Neural cell (in vitro differentiated cells): ENCODE measurements around the gene AKAP6. TPM values are rescaled to one million over a fixed set of nuclear protein-coding genes. Genes with fewer than 3 reads are reported as not detected.

Experiments used
- H2AFZ ChIP-seq: fragments of 200-600, 300-800 bp; sonication (generic), shearing (Covaris generic); 2 replicates; pipeline ENCODE4 v1.6.0; 2014; ENCODE audit warnings: low read depth, mild to moderate bottlenecking, antibody characterized with exemption, low read length, moderate library complexity
- H3F3A ChIP-seq: fragments of 200-600 bp; shearing (Covaris generic); 2 replicates; pipeline ENCODE4 v1.6.1; 2016; ENCODE audit warnings: mild to moderate bottlenecking, moderate library complexity, mixed read lengths, antibody characterized with exemption, low read length; ENCODE audit not compliant: insufficient read depth, poor library complexity, severe bottlenecking
- H3K27ac ChIP-seq: fragments of 200-600, 300-800 bp; sonication (generic), shearing (Covaris generic); 2 replicates; pipeline ENCODE4 v1.5.1; 2014; ENCODE audit warnings: mild to moderate bottlenecking, low read length, moderate library complexity
- H3K27me3 ChIP-seq: fragments of 300-800, 200-600 bp; sonication (generic), shearing (Covaris generic); 2 replicates; pipeline ENCODE4 v1.6.0; 2014; ENCODE audit warnings: mild to moderate bottlenecking, low read depth, low read length, moderate library complexity; ENCODE audit not compliant: insufficient read depth
- H3K36me3 ChIP-seq: fragments of 300-800, 200-600 bp; sonication (generic), shearing (Covaris generic); 2 replicates; pipeline ENCODE4 v1.5.1; 2014; ENCODE audit warnings: mild to moderate bottlenecking, antibody characterized with exemption, low read length, moderate library complexity; ENCODE audit not compliant: insufficient read depth
- H3K4me2 ChIP-seq: fragments of 300-800, 200-600 bp; sonication (generic), shearing (Covaris generic); 2 replicates; pipeline ENCODE4 v1.6.0; 2014; ENCODE audit warnings: mild to moderate bottlenecking, low read length
- H3K4me3 ChIP-seq: fragments of 300-800, 200-600 bp; sonication (generic), shearing (Covaris generic); 2 replicates; pipeline ENCODE4 v1.5.1; 2014; ENCODE audit warnings: mild to moderate bottlenecking, low read length, moderate library complexity
- H3K79me2 ChIP-seq: fragments of 200-600 bp; shearing (Covaris generic); replicated peaks from 2 replicates; pipeline ENCODE4 v1.6.0; 2014; ENCODE audit warnings: mild to moderate bottlenecking, low read length, moderate library complexity; ENCODE audit not compliant: insufficient read depth
- H3K9ac ChIP-seq: fragments of 300-800, 200-600 bp; sonication (generic), shearing (Covaris generic); 2 replicates; pipeline ENCODE4 v1.6.1; 2016; ENCODE audit warnings: mild to moderate bottlenecking, low read length, mixed read lengths
- H3K9me2 ChIP-seq: fragments of 200-600 bp; shearing (Covaris generic); 2 replicates; pipeline ENCODE4 v1.6.1; 2016; ENCODE audit warnings: mild to moderate bottlenecking, low read length, mixed read lengths; ENCODE audit not compliant: insufficient read depth
- H3K9me3 ChIP-seq: fragments of 200-600, 300-800 bp; sonication (generic), shearing (Covaris generic); 2 replicates; pipeline ENCODE4 v1.6.1; 2016; ENCODE audit warnings: mild to moderate bottlenecking, mixed run types, low read length, moderate library complexity, mixed read lengths
- H4K20me1 ChIP-seq: fragments of 200-600 bp; shearing (Covaris generic); 2 replicates; pipeline ENCODE4 v1.6.1; 2016; ENCODE audit warnings: mild to moderate bottlenecking, mixed run types; ENCODE audit not compliant: insufficient read depth
- CTCF ChIP-seq: fragments of 450-650 bp; IDR thresholded peaks from 2 replicates; pipeline ENCODE4 v1.5.1; 2014; ENCODE audit warnings: antibody characterized with exemption, mild to moderate bottlenecking, moderate library complexity; ENCODE audit not compliant: poor library complexity, severe bottlenecking
- EP300 ChIP-seq: fragments of 450-650 bp; conservative IDR thresholded peaks from 2 replicates; pipeline ENCODE4 v1.6.1; 2014; ENCODE audit warnings: antibody characterized with exemption, mild to moderate bottlenecking, moderate library complexity; ENCODE audit not compliant: poor library complexity, severe bottlenecking
- EZH2 ChIP-seq: fragments of 200-600, 300-800 bp; shearing (Covaris generic), sonication (generic); IDR thresholded peaks from 2 replicates; pipeline ENCODE4 v1.6.1; 2014; ENCODE audit warnings: antibody characterized with exemption, low read length, borderline replicate concordance, mild to moderate bottlenecking; ENCODE audit not compliant: insufficient read depth, poor library complexity, severe bottlenecking
- MXI1 ChIP-seq: fragments of 450-650 bp; conservative IDR thresholded peaks from 2 replicates; pipeline ENCODE4 v1.6.1; 2014; ENCODE audit warnings: antibody characterized with exemption, mild to moderate bottlenecking; ENCODE audit not compliant: poor library complexity, severe bottlenecking
- POLR2AphosphoS5 ChIP-seq: IDR thresholded peaks from 2 replicates; pipeline ENCODE4 v1.6.1; 2012
- RAD21 ChIP-seq: fragments of 450-650 bp; conservative IDR thresholded peaks from 2 replicates; pipeline ENCODE4 v1.6.1; 2014; ENCODE audit warnings: antibody characterized with exemption, mild to moderate bottlenecking, moderate library complexity
- REST ChIP-seq: IDR thresholded peaks from 2 replicates; pipeline ENCODE4 v1.6.1; 2012; ENCODE audit warnings: borderline replicate concordance
- SMC3 ChIP-seq: fragments of 450-650 bp; conservative IDR thresholded peaks from 2 replicates; pipeline ENCODE4 v1.6.1; 2014; ENCODE audit warnings: antibody characterized with exemption, mild to moderate bottlenecking, moderate library complexity; ENCODE audit not compliant: poor library complexity
- TAF1 ChIP-seq: IDR thresholded peaks from 2 replicates; pipeline ENCODE4 v1.6.1; 2012; ENCODE audit warnings: low read depth
- polyA plus RNA-seq: library from polyadenylated mRNA; depleted of rRNA; stranded (reverse); fragments of >200 nt; gene quantifications from 2 replicates; pipeline ENCODE4 v1.2.3, GENCODE V29; 2014

AKAP6 gene
- polyA plus RNA-seq, 1 donor from 2014 or later, result 15.8 TPM

GRCh38 chr14:32816588-32816987 is 487.5 kb downstream of the AKAP6 start:
- no peak overlapping the region for H3K27ac ChIP-seq
- no peak overlapping the region for H2AFZ ChIP-seq
- H3K27me3 ChIP-seq, result no peaks in the 10 kb centered on the region
- no peaks in the 10 kb centered on the region for H3K9me2 ChIP-seq
- no peak overlapping the region for H3K4me2 ChIP-seq
- no peaks in the 10 kb centered on the region for H3K9me3 ChIP-seq
- peaks cover 6% of the 10 kb centered on the region for H3K36me3 ChIP-seq
- no peaks in the 10 kb centered on the region for H4K20me1 ChIP-seq
- no peak overlapping the region for H3K9ac ChIP-seq
- no peaks in the 10 kb centered on the region for H3F3A ChIP-seq
- no peaks in the 10 kb centered on the region for H3K79me2 ChIP-seq
- TF ChIP-seq POLR2AphosphoS5, result no peak
- no peak for TF ChIP-seq SMC3
- no peak for TF ChIP-seq REST
- no peak for TF ChIP-seq RAD21
- no peak for TF ChIP-seq TAF1
- TF ChIP-seq EP300, result no peak
- no peak for TF ChIP-seq EZH2
- no peak for TF ChIP-seq MXI1
- no peak for TF ChIP-seq CTCF
- no peak overlapping the region for H3K4me3 ChIP-seq

- H3K27ac ChIP-seq, result no peak overlapping the region
These were observed 488.7 kb downstream of the AKAP6 start for GRCh38 chr14:32817780-32818179.

More at GRCh38 chr14:32817780-32818179, 488.7 kb downstream of the AKAP6 start:
- H3K27me3 ChIP-seq, result no peaks in the 10 kb centered on the region
- no peak overlapping the region for H3K4me3 ChIP-seq
- H3K9me2 ChIP-seq, result no peaks in the 10 kb centered on the region
- H4K20me1 ChIP-seq, result no peaks in the 10 kb centered on the region
- no peaks in the 10 kb centered on the region for H3K79me2 ChIP-seq
- no peaks in the 10 kb centered on the region for H3K9me3 ChIP-seq
- no peaks in the 10 kb centered on the region for H3F3A ChIP-seq
- no peak overlapping the region for H2AFZ ChIP-seq
- no peak overlapping the region for H3K4me2 ChIP-seq
- H3K9ac ChIP-seq, result no peak overlapping the region
- H3K36me3 ChIP-seq, result peaks cover 11% of the 10 kb centered on the region
- TF ChIP-seq REST (no peak), SMC3 (no peak), POLR2AphosphoS5 (no peak), CTCF (no peak), EP300 (no peak), MXI1 (no peak), RAD21 (no peak), TAF1 (no peak), EZH2 (no peak)
